IMR-90 (cell line): ENCODE measurements around the gene FARS2.

Experiments used
- BHLHE40 ChIP-seq: fragments of 150-350 bp; IDR thresholded peaks from 2 replicates; pipeline ENCODE4 v1.6.1; 2016; ENCODE audit warnings: mild to moderate bottlenecking, low read depth, low read length
- CEBPB ChIP-seq: IDR thresholded peaks from 2 replicates; pipeline ENCODE4 v1.6.1; 2012; ENCODE audit warnings: low read depth, low read length, improper control_type of control experiment
- FOS ChIP-seq: fragments of 150-350 bp; IDR thresholded peaks from 2 replicates; pipeline ENCODE4 v1.6.1; 2016; ENCODE audit warnings: low read depth, low read length
- MAFK ChIP-seq: IDR thresholded peaks from 2 replicates; pipeline ENCODE4 v1.6.1; 2012; ENCODE audit warnings: low read depth, low read length, improper control_type of control experiment
- MXI1 ChIP-seq: IDR thresholded peaks from 2 replicates; pipeline ENCODE4 v1.6.1; 2012; ENCODE audit warnings: low read depth, mild to moderate bottlenecking, low read length, moderate library complexity, borderline replicate concordance
- POLR2A ChIP-seq: IDR thresholded peaks from 2 replicates; pipeline ENCODE4 v1.6.1; 2012; ENCODE audit warnings: mild to moderate bottlenecking, low read depth, low read length
- RAD21 ChIP-seq: IDR thresholded peaks from 2 replicates; pipeline ENCODE4 v1.6.1; 2012; ENCODE audit warnings: low read length, improper control_type of control experiment
- RCOR1 ChIP-seq: IDR thresholded peaks from 2 replicates; pipeline ENCODE4 v1.6.1; 2012; ENCODE audit warnings: mild to moderate bottlenecking, low read length, improper control_type of control experiment; ENCODE audit not compliant: insufficient replicate concordance
- RFX5 ChIP-seq: IDR thresholded peaks from 2 replicates; pipeline ENCODE4 v1.8.0; 2012; ENCODE audit warnings: low read depth, mild to moderate bottlenecking, low read length, moderate library complexity
- SMC3 ChIP-seq: fragments of 150-350 bp; IDR thresholded peaks from 2 replicates; pipeline ENCODE4 v1.6.1; 2016; ENCODE audit warnings: low read depth, mild to moderate bottlenecking, antibody characterized with exemption, low read length, moderate library complexity
- TF ChIP-seq, protein P1 (sequence below): conservative IDR thresholded peaks from 2 replicates; pipeline ENCODE4 v1.5.1; 2012; ENCODE audit warnings: mild to moderate bottlenecking, low read depth, low read length, improper control_type of control experiment
- TF ChIP-seq, protein P2 (sequence below): fragments of 150-350 bp; IDR thresholded peaks from 2 replicates; pipeline ENCODE4 v1.6.1; 2016; ENCODE audit warnings: low read depth, mild to moderate bottlenecking, low read length, moderate library complexity, borderline replicate concordance
- TF ChIP-seq, protein P3 (sequence below): fragments of 150-350 bp; IDR thresholded peaks from 2 replicates; pipeline ENCODE4 v1.6.1; 2017; ENCODE audit warnings: mild to moderate bottlenecking, antibody characterized with exemption, low read length, low read depth

DNA sequence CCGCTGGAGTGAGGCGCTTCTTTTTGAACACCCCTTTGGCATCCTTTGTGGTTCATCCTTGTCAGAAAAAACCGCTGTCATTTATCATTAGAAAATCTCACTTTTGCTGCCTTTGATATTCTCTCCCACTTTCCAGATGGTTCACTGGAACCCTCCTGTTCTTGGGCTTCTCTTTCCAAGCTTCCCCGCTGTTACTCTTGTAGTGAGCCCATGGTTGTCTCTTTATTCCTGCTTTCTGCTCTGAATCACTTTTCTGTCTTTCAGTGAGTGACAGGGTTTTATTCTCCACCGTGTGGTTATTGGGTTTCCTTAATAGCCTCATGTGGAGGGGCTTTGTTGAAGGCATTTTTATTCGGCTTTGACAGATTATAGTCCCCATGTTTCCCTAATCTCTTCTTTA lies 117.0 kb downstream of the FARS2 start:
- TF ChIP-seq, protein P1, sequence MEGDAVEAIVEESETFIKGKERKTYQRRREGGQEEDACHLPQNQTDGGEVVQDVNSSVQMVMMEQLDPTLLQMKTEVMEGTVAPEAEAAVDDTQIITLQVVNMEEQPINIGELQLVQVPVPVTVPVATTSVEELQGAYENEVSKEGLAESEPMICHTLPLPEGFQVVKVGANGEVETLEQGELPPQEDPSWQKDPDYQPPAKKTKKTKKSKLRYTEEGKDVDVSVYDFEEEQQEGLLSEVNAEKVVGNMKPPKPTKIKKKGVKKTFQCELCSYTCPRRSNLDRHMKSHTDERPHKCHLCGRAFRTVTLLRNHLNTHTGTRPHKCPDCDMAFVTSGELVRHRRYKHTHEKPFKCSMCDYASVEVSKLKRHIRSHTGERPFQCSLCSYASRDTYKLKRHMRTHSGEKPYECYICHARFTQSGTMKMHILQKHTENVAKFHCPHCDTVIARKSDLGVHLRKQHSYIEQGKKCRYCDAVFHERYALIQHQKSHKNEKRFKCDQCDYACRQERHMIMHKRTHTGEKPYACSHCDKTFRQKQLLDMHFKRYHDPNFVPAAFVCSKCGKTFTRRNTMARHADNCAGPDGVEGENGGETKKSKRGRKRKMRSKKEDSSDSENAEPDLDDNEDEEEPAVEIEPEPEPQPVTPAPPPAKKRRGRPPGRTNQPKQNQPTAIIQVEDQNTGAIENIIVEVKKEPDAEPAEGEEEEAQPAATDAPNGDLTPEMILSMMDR: no peak
- TF ChIP-seq RCOR1 (no peak), POLR2A (no peak), RAD21 (no peak), SMC3 (no peak), MXI1 (no peak), RFX5 (no peak), MAFK (no peak), CEBPB (no peak), BHLHE40 (no peak), FOS (no peak)
- TF ChIP-seq, protein P2, sequence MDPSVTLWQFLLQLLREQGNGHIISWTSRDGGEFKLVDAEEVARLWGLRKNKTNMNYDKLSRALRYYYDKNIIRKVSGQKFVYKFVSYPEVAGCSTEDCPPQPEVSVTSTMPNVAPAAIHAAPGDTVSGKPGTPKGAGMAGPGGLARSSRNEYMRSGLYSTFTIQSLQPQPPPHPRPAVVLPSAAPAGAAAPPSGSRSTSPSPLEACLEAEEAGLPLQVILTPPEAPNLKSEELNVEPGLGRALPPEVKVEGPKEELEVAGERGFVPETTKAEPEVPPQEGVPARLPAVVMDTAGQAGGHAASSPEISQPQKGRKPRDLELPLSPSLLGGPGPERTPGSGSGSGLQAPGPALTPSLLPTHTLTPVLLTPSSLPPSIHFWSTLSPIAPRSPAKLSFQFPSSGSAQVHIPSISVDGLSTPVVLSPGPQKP: no peak
- TF ChIP-seq, protein P3, sequence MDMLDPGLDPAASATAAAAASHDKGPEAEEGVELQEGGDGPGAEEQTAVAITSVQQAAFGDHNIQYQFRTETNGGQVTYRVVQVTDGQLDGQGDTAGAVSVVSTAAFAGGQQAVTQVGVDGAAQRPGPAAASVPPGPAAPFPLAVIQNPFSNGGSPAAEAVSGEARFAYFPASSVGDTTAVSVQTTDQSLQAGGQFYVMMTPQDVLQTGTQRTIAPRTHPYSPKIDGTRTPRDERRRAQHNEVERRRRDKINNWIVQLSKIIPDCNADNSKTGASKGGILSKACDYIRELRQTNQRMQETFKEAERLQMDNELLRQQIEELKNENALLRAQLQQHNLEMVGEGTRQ: no peak
